ENCODE data around the gene IRF6. TPM values are rescaled to one million over a fixed set of nuclear protein-coding genes. Genes with fewer than 3 reads are reported as not detected.

The IRF6 gene
- total RNA-seq, 1 experiment from 2014 or later, result 61.6 TPM

DNA sequence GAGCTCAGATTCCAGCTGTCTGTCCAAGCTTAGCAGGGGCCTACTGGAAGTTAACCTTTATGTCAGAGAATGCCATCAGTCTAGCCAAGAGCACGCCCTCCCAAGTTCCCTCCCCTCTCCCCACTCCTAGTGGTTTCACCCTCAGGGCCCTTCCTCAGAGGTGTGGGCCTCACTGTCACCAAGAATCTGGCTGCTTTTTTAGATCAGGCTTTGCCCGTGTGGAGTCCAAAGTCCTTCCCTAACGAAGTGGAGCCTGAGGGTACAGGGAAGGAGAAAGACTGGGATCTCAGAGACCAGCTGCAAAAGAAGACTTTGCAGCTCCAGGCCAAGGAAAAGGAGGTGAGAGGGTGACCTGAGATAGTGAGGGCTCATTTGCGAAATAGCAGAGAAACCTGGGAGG lies 25.7 kb downstream of the IRF6 start:
- CTCF ChIA-PET, result no interaction called here
- H3K9ac ChIP-seq (ENCODE audit: low read length), result no peak overlapping the region

DNA sequence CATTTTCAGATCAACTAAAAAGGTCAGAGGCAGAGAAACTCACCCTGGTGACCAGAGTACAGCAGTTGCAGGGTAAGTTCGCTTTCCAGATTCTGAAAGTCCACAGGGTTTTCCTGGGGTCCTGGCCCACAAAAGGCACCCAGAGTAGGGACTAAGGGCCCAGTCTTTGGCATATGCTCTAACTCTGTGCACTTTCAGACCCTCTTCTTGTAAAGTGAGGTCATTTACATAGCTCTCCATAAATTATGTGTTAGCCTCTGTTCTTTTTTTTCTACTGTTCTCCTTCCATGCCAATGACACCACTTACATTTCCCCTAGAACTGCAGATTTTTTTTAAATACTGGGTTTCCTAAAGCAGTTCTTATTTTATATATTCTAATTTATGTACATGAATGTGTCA lies 27.8 kb downstream of the IRF6 start:
- H3K79me2 ChIP-seq (ENCODE audit: low read length), result peaks cover 8% of the 10 kb centered on the region
- H3K9me3 ChIP-seq (ENCODE audit: low read length), result no peaks in the 10 kb centered on the region
- H4K20me1 ChIP-seq (ENCODE audit: low read length), result no peaks in the 10 kb centered on the region
- H3K4me2 ChIP-seq (ENCODE audit: low read length), result no peak overlapping the region
- H3F3A ChIP-seq (ENCODE audit: low read length, unreplicated experiment), result no peaks in the 10 kb centered on the region
- ATAC-seq, result no peak
- H3K27me3 ChIP-seq (ENCODE audit: low read length), result no peaks in the 10 kb centered on the region
- ChIA-PET CTCF (no interaction called here), POLR2A (ENCODE audit: unreplicated experiment) (no interaction called here)
- TF ChIP-seq, protein P1, sequence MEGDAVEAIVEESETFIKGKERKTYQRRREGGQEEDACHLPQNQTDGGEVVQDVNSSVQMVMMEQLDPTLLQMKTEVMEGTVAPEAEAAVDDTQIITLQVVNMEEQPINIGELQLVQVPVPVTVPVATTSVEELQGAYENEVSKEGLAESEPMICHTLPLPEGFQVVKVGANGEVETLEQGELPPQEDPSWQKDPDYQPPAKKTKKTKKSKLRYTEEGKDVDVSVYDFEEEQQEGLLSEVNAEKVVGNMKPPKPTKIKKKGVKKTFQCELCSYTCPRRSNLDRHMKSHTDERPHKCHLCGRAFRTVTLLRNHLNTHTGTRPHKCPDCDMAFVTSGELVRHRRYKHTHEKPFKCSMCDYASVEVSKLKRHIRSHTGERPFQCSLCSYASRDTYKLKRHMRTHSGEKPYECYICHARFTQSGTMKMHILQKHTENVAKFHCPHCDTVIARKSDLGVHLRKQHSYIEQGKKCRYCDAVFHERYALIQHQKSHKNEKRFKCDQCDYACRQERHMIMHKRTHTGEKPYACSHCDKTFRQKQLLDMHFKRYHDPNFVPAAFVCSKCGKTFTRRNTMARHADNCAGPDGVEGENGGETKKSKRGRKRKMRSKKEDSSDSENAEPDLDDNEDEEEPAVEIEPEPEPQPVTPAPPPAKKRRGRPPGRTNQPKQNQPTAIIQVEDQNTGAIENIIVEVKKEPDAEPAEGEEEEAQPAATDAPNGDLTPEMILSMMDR (conservative IDR thresholded peaks at IDR 0.05; ENCODE audit: low read depth, low read length), result no peak
- TF ChIP-seq EZH2phosphoT487 (IDR thresholded peaks at IDR 0.05; ENCODE audit: borderline replicate concordance, low read length) (no peak), EZH2 (IDR thresholded peaks at IDR 0.05; ENCODE audit: low read length, unreplicated experiment) (no peak)
- intact Hi-C loops (cut with micrococcal nuclease), result no loop called here
- H2AFZ ChIP-seq (ENCODE audit: low read length), result no peak overlapping the region
- H3K36me3 ChIP-seq (ENCODE audit: low read depth, low read length), result no peaks in the 10 kb centered on the region
- no peak overlapping the region for H3K9ac ChIP-seq (ENCODE audit: low read length)
- BruUV-seq (replicated peaks), result no TSS peak
- no peak overlapping the region for H3K4me3 ChIP-seq (ENCODE audit: low read length)
- DNase-seq, result no peak
- no peak overlapping the region for H3K27ac ChIP-seq (ENCODE audit: low read length)
- 0 out of 2 replicates have a peak, but pooled peaks cover under 1% of the 10 kb centered on the region for H3K4me1 ChIP-seq (ENCODE audit: insufficient read depth, low read length)
- no peaks in the 10 kb centered on the region for H3K9me2 ChIP-seq (replicated peaks; ENCODE audit: low read length)

More for the DNA sequence above, 25.7 kb downstream of the IRF6 start:
- H3K4me3 ChIP-seq (ENCODE audit: low read length), result no peak overlapping the region
- H3K79me2 ChIP-seq (ENCODE audit: low read length), result peaks cover 20% of the 10 kb centered on the region
- no peaks in the 10 kb centered on the region for H3K27me3 ChIP-seq (ENCODE audit: low read length)
- intact Hi-C loops (cut with micrococcal nuclease), result no loop called here
- no peaks in the 10 kb centered on the region for H3K9me2 ChIP-seq (replicated peaks; ENCODE audit: low read length)
- no peaks in the 10 kb centered on the region for H3F3A ChIP-seq (ENCODE audit: low read length, unreplicated experiment)
- peaks cover 14% of the 10 kb centered on the region for H3K4me1 ChIP-seq (ENCODE audit: insufficient read depth, low read length)
- no peak overlapping the region for H3K4me2 ChIP-seq (ENCODE audit: low read length)
- POLR2A ChIA-PET (ENCODE audit: unreplicated experiment), result no interaction called here
- BruUV-seq (replicated peaks), result no TSS peak
- ATAC-seq, result no peak
- no peaks in the 10 kb centered on the region for H3K36me3 ChIP-seq (ENCODE audit: low read depth, low read length)
- TF ChIP-seq, protein P1 (conservative IDR thresholded peaks at IDR 0.05; ENCODE audit: low read depth, low read length), result no peak
- TF ChIP-seq EZH2phosphoT487 (IDR thresholded peaks at IDR 0.05; ENCODE audit: borderline replicate concordance, low read length), result no peak
- no peak for TF ChIP-seq EZH2 (IDR thresholded peaks at IDR 0.05; ENCODE audit: low read length, unreplicated experiment)
- H4K20me1 ChIP-seq (ENCODE audit: low read length), result no peaks in the 10 kb centered on the region
- no peaks in the 10 kb centered on the region for H3K9me3 ChIP-seq (ENCODE audit: low read length)
- H2AFZ ChIP-seq (ENCODE audit: low read length), result no peak overlapping the region
- H3K27ac ChIP-seq (ENCODE audit: low read length), result no peak overlapping the region
- DNase-seq, result no peak

DNA sequence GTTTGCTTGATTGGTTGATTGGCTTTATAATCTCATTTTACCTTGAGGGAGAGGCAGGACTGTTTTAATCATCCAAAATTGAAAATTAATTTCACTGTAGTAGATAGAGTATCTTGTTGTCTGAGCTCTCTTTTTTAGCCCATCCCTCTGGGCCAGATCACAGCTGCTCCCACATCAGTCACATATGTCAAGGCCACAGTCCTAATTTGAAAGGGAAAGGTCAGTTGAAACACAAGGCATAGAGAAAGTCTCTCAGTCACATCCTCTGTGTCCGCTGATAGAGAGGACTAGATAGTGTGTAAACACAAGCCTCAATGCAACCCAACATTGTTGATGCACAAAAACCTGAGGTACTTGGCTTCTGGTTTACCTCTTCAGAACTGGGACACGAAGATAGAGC lies 28.4 kb downstream of the IRF6 start:
- Histone ChIP-seq H3K4me3 (ENCODE audit: low read length) (no peak overlapping the region), H2AFZ (ENCODE audit: low read length) (no peak overlapping the region), H3K79me2 (ENCODE audit: low read length) (peaks cover 3% of the 10 kb centered on the region; the same call in 1 of the 2 replicates), H3K9ac (ENCODE audit: low read length) (no peak overlapping the region), H4K20me1 (ENCODE audit: low read length) (no peaks in the 10 kb centered on the region), H3K4me2 (ENCODE audit: low read length) (no peak overlapping the region), H3K9me3 (ENCODE audit: low read length) (no peaks in the 10 kb centered on the region), H3K27me3 (ENCODE audit: low read length) (no peaks in the 10 kb centered on the region), H3K4me1 (ENCODE audit: insufficient read depth, low read length) (no peaks in the 10 kb centered on the region), H3F3A (ENCODE audit: low read length, unreplicated experiment) (no peaks in the 10 kb centered on the region), H3K9me2 (replicated peaks; ENCODE audit: low read length) (no peaks in the 10 kb centered on the region), H3K36me3 (ENCODE audit: low read depth, low read length) (no peaks in the 10 kb centered on the region), H3K27ac (ENCODE audit: low read length) (no peak overlapping the region)
- ATAC-seq, result no peak
- CTCF ChIA-PET, result interaction anchor here (0.8 kb wide), 1 partner anchor 29 kb away, joined by 4 read pairs; no protein-coding TSS in a partner anchor
- TF ChIP-seq EZH2phosphoT487 (IDR thresholded peaks at IDR 0.05; ENCODE audit: borderline replicate concordance, low read length) (no peak), EZH2 (IDR thresholded peaks at IDR 0.05; ENCODE audit: low read length, unreplicated experiment) (no peak)
- TF ChIP-seq, protein P1 (conservative IDR thresholded peaks at IDR 0.05; ENCODE audit: low read depth, low read length), result no peak
- no peak for DNase-seq
- POLR2A ChIA-PET (ENCODE audit: unreplicated experiment), result no interaction called here
- no TSS peak for BruUV-seq (replicated peaks)
- intact Hi-C loops (cut with micrococcal nuclease), result no loop called here

Data from PC-3 (cell line).